HFFc6 (cell line): Measurements from ENCODE around the gene KLRC2. TPM values are rescaled to one million over a fixed set of nuclear protein-coding genes. Genes with fewer than 3 reads are reported as not detected.
"Not testable (repeated sequence)": the region's sequence is repeated elsewhere in the genome, so short reads cannot be mapped to it uniquely, and the experiment has no call there.

Experiments
- DNase-seq: peaks from one replicate; pipeline ENCODE4 v3.0.0-alpha.2; 2018
- H3K27ac Mint-ChIP-seq: 2 replicates; pipeline ENCODE4 v1.8.0; 2020; ENCODE audit warnings: mild to moderate bottlenecking, mixed read lengths
- H3K27me3 Mint-ChIP-seq: 2 replicates; pipeline ENCODE4 v1.8.0; 2021; ENCODE audit warnings: mild to moderate bottlenecking, moderate library complexity, mixed read lengths; ENCODE audit not compliant: insufficient read depth
- H3K36me3 Mint-ChIP-seq: 2 replicates; pipeline ENCODE4 v1.8.0; 2021; ENCODE audit warnings: low read depth, mixed read lengths
- H3K4me1 Mint-ChIP-seq: 2 replicates; pipeline ENCODE4 v1.8.0; 2020; ENCODE audit warnings: low read depth, mixed read lengths
- H3K4me3 Mint-ChIP-seq: 2 replicates; pipeline ENCODE4 v1.8.0; 2020; ENCODE audit warnings: mild to moderate bottlenecking, moderate library complexity, mixed read lengths
- H3K9me3 Mint-ChIP-seq: 2 replicates; pipeline ENCODE4 v1.8.0; 2020; ENCODE audit warnings: mild to moderate bottlenecking, mixed read lengths
- long read RNA-seq: library from polyadenylated mRNA; unstranded; transcript quantifications from one replicate; pipeline ENCODE4 v2.0.0, GENCODE V29; 2019
- total RNA-seq, 6 experiments: library from RNA; stranded (reverse); fragmentation: NEBNext Ultra II Directional; extraction: Animal tissue kit (Norgen Biotek cat#: 25700); gene quantifications; 2 replicates in 1 of 6; 3 replicates in 5 of 6; pipeline ENCODE4 v1.2.3, GENCODE V29; 2021
- TF ChIP-seq, protein P1 (sequence below): fragments of 200-600 bp; sonication (generic); IDR thresholded peaks from 2 replicates; pipeline ENCODE4 v1.5.0; 2021; ENCODE audit warnings: antibody characterized with exemption, mild to moderate bottlenecking

Gene KLRC2
- total RNA-seq, result not detected
- long read RNA-seq, result 0 reads

DNA sequence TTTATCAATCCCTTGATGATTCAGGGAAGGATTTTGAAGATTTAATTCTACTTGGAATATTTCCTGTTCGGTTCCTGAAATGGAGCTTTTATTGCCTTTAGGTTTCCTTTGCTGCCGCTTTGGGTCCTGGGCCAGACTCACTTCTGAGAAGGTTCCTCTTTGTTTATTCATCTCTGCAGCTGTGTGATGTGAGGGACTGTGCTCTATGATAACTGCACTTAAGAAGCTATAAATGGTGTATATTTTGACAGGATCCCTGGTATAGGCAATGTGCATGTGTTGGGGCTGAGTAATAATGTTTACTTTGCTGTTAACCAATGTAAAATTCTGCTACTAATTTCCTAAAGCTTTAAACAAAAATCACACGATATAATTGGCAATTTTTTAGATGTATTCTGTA is at the start of gene KLRC2:
TSS of gene KLRC2 (minus strand) at position 195 of the 400 bp plus-strand sequence. CDS start at position 171, 24 bp downstream.
- H3K9me3 Mint-ChIP-seq, H3K4me3 Mint-ChIP-seq, H3K27me3 Mint-ChIP-seq, DNase-seq, H3K4me1 Mint-ChIP-seq, H3K36me3 Mint-ChIP-seq, H3K27ac Mint-ChIP-seq: not testable (repeated sequence)

DNA sequence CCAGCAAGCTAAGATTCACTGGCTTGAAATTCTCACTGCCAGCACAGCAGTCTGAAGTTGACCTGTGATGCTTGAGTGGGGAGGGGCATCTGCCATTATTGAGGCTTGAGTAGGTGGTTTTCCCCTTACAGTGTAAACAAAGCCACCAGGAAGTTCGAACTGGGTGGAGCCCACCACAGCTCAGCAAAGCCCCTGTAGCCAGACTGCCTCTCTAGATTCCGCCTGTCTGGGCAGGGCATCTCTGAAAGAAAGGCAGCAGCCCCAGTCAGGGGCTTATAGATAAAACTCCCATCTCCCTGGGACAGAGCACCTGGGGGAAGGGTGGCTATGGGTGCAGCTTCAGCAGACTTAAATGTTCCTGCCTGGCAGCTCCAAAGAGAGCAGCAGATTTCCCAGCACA is 46.1 kb upstream of the KLRC2 start:
- not testable (repeated sequence) for DNase-seq, H3K27ac Mint-ChIP-seq, H3K4me3 Mint-ChIP-seq

DNA sequence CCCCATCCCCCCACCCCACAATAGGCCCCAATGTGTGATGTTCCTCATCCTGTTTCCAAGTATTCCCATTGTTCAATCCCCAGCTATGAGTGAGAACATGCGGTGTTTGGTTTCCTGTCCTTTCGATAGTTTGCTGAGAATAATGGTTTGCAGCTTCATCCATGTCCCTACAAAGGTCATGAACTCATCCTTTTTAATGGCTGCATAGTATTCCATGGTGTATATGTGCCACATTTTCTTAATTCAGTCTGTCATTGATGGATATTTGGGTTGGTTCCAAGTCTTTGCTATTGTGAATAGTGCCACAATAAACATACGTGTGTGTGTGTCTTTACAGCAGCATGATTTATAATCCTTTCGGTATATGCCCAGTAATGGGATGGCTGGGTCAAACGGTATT is 37.0 kb upstream of the KLRC2 start:
- not testable (repeated sequence) for H3K4me1 Mint-ChIP-seq, DNase-seq, H3K4me3 Mint-ChIP-seq, H3K9me3 Mint-ChIP-seq, H3K27ac Mint-ChIP-seq, H3K27me3 Mint-ChIP-seq, H3K36me3 Mint-ChIP-seq

More for the DNA sequence above, 46.1 kb upstream of the KLRC2 start:
- H3K9me3 Mint-ChIP-seq, H3K36me3 Mint-ChIP-seq, H3K4me1 Mint-ChIP-seq: not testable (repeated sequence)
- peaks cover 19% of the 10 kb centered on the region for H3K27me3 Mint-ChIP-seq

DNA sequence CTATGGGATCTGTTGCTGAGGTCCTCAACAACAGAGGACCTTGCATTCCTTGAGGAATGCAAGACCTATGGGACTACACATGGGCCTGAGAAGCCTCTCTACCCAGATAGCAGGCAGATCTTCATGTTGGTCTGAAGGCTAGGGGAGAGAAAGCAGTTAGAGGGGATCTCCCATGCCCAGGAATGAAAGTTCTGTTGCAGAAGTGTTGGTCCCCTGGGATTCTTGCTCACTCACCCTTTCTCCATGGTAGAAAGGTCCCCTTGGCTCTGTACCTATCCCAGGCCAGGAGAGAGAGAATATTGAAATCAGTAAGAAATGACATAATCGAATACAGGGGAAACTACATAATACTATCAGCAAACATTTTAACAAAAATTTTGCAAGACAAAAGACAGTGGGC is 33.9 kb upstream of the KLRC2 start:
- Mint-ChIP-seq H3K4me3 (no peak overlapping the region), H3K9me3 (no peaks in the 10 kb centered on the region; the same call in 1 of the 2 replicates), H3K27ac (no peak overlapping the region), H3K36me3 (no peaks in the 10 kb centered on the region), H3K4me1 (no peaks in the 10 kb centered on the region), H3K27me3 (no peaks in the 10 kb centered on the region; the same call in 1 of the 2 replicates)
- TF ChIP-seq, protein P1, sequence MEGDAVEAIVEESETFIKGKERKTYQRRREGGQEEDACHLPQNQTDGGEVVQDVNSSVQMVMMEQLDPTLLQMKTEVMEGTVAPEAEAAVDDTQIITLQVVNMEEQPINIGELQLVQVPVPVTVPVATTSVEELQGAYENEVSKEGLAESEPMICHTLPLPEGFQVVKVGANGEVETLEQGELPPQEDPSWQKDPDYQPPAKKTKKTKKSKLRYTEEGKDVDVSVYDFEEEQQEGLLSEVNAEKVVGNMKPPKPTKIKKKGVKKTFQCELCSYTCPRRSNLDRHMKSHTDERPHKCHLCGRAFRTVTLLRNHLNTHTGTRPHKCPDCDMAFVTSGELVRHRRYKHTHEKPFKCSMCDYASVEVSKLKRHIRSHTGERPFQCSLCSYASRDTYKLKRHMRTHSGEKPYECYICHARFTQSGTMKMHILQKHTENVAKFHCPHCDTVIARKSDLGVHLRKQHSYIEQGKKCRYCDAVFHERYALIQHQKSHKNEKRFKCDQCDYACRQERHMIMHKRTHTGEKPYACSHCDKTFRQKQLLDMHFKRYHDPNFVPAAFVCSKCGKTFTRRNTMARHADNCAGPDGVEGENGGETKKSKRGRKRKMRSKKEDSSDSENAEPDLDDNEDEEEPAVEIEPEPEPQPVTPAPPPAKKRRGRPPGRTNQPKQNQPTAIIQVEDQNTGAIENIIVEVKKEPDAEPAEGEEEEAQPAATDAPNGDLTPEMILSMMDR, result no peak
- DNase-seq, result no peak

DNA sequence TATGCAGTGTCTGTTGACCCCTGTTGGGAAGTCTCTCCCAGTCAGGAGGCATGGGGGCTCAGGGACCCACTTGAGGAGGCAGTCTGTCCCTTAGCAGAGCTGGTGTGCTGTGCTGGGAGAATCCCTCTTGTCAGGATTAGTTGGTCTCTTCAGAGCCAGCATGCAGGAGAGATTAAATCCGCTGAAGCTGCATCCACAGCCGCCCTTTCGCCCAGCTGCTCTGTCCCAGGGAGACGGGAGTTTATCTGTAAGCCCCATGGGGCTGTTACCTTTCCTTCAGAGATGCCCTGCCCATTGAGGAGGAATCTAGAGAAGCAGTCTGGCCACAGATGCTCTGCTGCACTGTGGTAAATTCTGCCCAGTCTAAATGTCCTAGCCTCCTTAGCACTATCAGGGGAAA is 30.5 kb upstream of the KLRC2 start:
- Mint-ChIP-seq H3K27me3 (peaks cover 2% of the 10 kb centered on the region), H3K36me3 (no peaks in the 10 kb centered on the region), H3K27ac (no peak overlapping the region), H3K9me3 (no peaks in the 10 kb centered on the region; the same call in 1 of the 2 replicates), H3K4me3 (no peak overlapping the region), H3K4me1 (no peaks in the 10 kb centered on the region)
- no peak for DNase-seq
- TF ChIP-seq, protein P1, result no peak

DNA sequence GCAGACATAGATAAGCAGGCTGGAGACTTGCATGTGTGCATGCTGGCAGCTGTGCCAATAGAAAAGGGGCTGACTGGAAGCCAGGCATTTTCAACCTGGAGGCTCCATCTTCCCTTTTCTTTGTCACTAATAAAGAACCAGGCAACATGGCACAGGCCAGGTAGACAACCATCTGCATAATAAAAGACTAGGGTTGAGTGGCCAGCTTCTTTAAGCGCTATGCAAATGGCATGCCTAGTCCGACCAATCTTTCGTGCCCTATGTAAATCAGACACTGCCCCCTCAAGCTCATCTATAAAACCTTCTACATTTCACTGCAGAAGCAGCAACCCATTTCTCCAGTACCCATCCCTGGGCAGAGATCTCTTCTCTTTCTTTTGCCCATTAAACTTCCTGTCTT is 21.9 kb upstream of the KLRC2 start:
- Mint-ChIP-seq H3K36me3 (no peaks in the 10 kb centered on the region), H3K27ac (no peak overlapping the region), H3K4me1 (no peaks in the 10 kb centered on the region), H3K27me3 (peaks cover 9% of the 10 kb centered on the region), H3K9me3 (peaks cover 10% of the 10 kb centered on the region), H3K4me3 (no peak overlapping the region)
- DNase-seq, result no peak
- TF ChIP-seq, protein P1, result no peak

DNA sequence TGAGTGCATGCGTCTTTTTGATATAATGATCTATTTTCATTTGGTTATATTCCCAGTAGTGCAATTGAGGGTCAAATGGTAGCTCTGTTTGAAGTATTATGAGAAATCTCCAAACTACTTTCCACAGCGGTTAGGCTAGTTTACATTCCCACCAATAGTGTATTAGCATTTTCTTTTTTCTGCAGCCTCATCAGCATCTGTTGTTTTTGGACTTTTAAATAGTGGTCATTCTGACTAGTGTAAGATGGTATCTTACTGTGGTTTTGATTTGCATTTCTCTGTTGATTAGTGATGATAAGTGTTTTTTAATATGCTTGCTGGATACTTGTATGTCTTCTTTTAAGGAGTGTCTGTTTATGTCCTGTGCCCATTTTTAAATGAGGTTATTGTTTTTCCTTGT is 21.0 kb upstream of the KLRC2 start:
- no peak for DNase-seq
- H3K4me1 Mint-ChIP-seq, result no peaks in the 10 kb centered on the region
- H3K36me3 Mint-ChIP-seq, result no peaks in the 10 kb centered on the region
- peaks cover 10% of the 10 kb centered on the region for H3K9me3 Mint-ChIP-seq
- TF ChIP-seq, protein P1, result no peak
- no peak overlapping the region for H3K27ac Mint-ChIP-seq
- no peak overlapping the region for H3K4me3 Mint-ChIP-seq
- H3K27me3 Mint-ChIP-seq, result peaks cover 9% of the 10 kb centered on the region; the same call in 1 of the 2 replicates
